LNCAP (cell line): ENCODE measurements around the gene VPS41.

Source experiments
- CTCF ChIP-seq: fragments of 450-650 bp; IDR thresholded peaks from 2 replicates; pipeline ENCODE4 v1.5.1; 2017; ENCODE audit warnings: mild to moderate bottlenecking

The VPS41 gene

GRCh38 chr7:38929460-38930171, 20.6 kb upstream of the VPS41 start:
- TF ChIP-seq CTCF = no peak

GRCh38 chr7:38928506-38928905, 19.5 kb upstream of the VPS41 start:
- no peak for TF ChIP-seq CTCF

GRCh38 chr7:38927751-38928150, 18.8 kb upstream of the VPS41 start:
- no peak for TF ChIP-seq CTCF

- no peak for TF ChIP-seq CTCF
Measured at GRCh38 chr7:38920731-38921130, 11.7 kb upstream of the VPS41 start.

- TF ChIP-seq CTCF = no peak
Measured at GRCh38 chr7:38916396-38916795, 7.4 kb upstream of the VPS41 start.

GRCh38 chr7:38909870-38910269, 879 bp upstream of the VPS41 start:
- peak; percentile 31; the same call in 1 of the 2 replicates for TF ChIP-seq CTCF

GRCh38 chr7:38907766-38908165, 1.2 kb downstream of the VPS41 start:
- TF ChIP-seq CTCF = no peak

- TF ChIP-seq CTCF = no peak
Measured at GRCh38 chr7:38907066-38907465, 1.9 kb downstream of the VPS41 start.
